ENCODE results near the gene CAPN12.

CAPN12 gene

DNA sequence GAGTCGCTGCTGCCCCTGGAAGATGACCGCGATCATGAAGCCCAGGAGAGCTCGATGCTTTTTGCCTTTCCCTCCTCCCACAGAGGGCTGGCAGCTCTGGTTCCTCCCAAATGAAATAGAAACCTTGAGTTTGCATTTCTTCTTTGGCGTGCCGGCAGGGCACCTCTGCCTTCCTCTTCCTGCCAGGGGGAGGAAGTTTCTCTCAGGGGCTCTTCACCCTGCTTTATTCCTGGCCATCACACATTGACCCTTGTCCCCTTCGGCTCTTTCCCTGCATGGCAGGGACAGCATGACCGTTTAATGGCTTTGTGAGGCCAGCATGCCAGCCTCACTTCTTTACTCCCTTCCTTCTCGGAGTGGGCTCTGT is 49.0 kb downstream of the CAPN12 start:
- DNase-seq, result no peak

DNA sequence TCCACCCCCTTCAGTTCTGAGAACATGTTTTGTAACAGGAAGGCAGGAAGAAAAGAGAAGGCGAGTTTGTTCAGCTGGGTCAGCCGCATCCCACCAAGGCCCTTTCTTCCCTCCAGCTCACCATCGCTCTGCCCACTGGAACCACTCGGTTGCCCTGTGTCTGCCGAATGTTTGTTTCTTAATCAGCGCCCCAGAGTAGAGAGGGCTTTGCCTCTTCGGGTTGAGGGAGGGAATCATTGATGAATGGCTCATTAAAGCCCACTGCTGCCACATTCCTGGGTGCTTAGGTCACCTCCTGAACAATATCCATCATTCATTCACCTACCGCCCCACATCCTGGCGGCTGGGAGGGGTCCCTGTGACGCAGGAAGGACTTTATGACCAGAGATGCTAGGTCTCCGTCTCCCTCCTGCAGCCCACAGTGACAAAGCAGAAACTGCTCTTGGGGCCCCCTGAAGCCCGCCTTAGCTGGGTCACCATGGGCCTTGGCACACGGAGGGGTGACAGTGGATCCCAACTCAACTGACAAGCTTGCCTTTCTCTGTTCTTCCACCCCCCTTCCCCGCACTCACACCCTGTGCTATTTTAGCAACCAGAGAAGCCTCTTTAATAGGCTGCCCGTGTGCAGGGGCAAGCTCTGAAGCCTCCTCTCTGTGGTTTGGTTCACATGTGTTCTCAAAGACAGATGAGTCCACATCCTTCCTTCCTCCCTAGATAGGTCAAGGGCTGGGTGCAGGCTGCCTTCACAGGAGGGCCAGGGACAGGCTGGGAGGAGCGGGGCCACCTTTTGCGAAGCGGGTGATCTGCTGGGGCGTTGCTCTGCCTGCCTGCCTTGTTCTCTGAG is 50.7 kb downstream of the CAPN12 start:
- peak; percentile 76 for DNase-seq

DNA sequence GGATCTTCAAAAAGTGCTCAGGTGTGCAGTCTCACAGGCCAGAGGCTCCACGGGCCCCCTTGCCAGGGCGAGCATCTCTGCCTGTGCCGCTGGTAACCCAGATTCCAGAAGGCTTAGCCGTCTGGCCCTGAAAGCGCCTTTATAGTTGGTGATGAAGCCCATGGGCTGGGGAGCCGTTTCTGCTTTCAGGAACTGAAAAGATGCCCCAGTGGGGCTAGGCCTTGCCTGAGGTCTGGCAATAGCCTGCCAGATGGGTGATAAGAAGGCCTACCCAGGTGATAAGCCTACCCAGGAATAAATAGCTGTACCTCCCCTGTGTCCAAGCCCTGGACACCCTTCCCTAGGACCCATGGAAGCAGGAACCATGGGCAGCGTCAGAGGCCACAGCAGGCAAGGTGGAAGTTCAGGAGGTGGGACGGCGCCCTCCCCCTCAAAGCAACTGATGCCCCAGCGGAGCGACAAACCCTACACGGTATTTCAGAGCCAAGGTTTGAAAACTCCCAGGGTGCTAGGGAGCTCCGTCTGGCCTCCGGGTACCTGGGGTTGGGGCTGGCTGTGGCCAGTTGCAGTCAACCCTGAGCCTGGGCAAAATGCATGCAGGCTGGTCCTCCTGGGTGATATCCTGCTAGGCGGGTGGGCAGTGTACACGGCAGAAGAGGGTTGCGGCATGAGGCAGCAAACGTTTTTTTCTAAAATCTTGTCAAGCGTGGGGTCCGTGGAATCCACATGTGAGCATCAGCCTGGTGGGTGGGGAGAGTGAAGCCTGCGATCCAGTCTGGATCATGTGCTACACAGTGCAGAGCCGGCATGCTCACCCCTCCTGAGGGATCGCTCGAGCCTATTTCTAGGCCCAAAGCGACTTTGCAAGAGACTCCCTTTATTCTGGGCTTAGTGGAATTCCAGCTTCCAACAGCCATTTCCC is 51.6 kb downstream of the CAPN12 start:
- no peak for DNase-seq

DNA sequence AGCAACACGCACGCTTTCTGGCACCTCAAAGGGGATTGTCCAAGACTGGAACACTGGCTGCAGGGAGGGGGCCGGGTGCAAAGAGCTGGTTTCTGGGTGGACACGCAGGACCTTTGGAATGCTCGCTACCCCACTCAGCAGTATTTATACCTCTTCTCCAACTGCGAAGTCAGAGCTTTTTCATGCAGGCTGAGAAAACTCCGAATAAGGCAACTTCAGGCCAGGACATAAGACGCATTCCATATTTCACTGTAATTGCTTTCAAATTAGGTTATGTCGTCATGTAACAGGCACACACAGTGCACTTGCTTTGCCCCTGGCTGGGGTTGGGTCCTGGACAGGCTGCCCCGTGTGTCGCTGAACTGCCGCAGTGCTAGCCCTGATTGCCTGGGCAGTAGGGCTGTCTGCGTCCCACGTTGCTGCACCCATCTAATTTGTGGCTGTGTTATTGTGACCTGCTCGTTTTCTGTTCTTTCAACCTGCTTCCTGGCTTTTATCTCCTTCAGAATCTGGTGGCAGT is 52.3 kb downstream of the CAPN12 start:
- DNase-seq, result no peak

DNA sequence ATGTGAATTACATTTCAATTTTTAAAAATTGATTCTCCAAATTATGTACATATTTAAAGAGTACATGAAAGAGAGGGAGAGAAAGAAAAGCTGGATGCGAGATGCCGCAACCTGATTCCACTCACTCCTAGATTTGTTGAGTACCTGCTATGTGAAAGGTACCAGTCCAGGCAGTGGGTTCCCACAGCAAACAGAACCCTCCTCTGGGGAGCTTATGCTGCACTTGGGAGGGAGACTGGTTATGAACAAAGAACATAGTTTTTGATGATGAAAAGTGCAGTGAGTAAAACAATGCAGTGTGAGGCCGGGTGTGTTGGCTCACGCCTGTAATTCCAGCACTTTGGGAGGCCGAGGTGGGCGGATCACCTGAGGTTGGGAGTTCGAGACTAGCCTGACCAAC is 53.4 kb downstream of the CAPN12 start:
- no peak for DNase-seq

DNA sequence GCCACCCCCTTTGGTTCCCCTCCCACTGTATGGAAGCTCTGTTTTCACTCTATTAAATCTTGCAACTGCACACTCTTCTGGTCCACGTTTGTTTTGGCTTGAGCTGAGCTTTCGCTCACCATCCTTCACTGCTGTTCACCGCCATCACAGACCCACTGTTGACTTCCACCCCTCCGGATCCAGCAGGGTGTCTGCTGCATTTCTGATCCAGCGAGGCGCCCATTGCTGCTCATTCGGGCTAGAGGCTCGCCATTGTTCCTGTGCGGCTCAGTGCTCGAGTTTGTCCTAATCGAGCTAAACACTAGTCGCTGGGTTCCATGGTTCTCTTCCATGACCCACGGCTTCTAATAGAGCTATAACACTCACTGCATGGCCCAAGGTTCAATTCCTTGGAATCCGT is 54.1 kb downstream of the CAPN12 start:
- no peak for DNase-seq

DNA sequence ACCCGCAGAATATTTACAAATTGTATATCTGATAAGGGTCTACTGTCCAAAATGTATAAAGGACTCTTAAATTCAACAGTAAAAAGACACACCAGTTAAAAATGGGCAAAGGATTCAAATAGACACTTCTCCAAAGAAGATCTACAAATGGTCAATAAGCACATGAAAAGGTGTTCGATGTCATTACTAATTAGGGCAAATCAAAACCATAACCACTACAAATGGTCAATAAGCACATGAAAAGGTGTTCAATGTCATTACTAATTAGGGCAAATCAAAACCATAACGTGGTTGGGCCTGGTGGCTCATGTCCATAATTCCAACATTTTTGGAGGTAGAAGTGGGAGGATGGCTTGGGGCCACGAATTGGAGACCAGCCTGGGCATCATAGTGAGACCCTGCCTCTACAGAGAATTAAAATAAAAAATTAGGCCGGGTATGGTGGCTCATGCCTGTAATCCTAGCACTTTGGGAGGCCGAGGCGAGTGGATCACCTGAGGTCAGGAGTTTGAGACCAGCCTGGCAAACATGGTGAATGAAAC is 56.4 kb downstream of the CAPN12 start:
- no peak for DNase-seq

DNA sequence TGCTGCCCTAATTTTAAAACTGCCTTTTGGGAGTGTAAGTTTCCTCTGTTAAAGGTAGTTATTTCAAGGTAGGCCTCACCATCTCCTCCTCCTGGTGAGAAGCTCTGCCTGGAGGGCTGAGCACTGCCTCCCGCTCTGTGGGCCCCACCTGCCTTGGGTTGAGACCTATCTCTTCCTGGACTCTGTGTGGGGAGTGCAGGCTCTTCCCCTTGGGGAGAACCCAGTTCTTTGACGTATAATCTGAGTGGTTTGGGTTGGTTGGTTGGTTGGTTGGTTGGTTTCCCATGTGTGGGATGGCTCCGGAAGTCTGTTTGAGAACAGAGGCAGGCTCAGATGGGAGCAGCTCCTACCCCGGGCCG is 57.8 kb downstream of the CAPN12 start:
- DNase-seq, result peak; percentile 65

DNA sequence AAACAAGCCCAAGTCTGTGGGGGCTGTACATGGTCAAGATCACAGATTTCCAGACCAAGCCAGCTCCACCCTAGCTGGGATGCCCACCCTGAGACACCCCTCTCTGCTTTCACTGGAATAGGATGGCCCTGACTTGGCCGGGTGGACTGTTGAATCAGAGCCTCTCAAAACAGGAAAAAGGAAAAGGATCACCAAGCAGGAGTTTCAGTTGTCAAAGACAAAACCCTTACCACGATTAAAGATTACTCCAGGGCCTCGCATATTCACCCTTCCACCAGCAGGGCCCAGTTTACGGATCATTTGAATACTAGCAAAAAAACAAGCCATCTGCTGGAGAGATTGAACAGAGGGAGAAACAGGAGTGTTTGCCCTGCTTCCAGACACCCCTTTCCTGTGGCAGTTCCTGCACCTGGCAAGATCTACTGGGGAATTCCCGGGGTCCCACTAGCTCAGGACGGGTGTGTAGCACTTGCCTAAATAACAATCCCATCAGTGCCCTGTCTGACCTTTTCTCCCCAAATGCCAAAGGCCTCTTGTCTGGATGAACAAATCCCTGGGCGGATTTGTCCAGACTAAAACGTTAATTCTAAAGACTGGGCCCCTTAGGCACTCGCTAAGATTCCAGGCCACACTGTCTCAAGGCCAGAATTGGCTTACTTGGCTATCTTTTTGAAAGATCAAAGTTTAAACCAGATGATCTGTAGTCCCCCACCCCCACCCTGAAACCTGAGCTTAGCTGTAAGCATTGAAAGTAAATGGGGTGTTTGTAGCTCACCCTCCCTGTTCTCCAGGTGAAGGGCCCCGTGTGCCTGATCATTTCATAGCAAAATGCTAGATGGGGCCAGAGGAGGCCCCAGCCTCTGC is 58.4 kb downstream of the CAPN12 start:
- DNase-seq, result peak; percentile 34

DNA sequence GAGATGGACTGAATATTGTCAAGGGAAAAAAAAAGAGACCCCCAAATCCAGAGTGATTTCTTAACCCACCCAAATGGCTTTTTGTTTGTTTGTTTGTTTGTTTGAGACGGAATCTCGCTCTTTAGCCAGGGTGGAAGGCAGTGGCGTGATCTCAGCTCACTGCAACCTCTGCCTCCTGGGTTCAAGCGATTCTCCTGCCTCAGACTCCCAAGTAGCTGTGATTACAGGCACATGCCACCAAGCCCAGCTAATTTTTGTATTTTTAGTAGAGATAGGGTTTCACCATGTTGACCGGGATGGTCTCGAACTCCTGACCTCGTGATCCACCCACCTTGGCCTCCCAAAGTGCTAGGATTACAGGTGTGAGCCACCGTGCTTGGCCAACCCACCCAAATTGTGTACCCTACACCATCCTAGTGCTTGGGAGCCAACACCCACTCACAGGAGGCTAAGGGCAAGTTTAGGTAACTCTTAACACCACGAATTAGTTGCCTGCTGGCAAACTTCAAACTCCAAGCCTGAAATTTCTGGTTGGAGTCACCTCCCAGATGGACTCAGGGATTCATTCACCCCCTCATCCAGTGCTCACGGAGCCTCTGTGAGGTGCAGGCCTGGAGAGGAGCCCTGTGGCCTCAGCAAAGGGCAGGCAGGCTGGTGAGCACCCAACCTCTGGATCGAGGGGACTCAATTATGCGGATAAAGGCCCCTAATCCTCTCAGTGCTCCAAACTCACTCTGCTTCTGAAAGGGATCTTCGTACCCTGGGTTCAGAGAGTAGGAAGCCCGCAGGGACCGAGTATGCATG is 59.2 kb downstream of the CAPN12 start:
- DNase-seq, result no peak

DNA sequence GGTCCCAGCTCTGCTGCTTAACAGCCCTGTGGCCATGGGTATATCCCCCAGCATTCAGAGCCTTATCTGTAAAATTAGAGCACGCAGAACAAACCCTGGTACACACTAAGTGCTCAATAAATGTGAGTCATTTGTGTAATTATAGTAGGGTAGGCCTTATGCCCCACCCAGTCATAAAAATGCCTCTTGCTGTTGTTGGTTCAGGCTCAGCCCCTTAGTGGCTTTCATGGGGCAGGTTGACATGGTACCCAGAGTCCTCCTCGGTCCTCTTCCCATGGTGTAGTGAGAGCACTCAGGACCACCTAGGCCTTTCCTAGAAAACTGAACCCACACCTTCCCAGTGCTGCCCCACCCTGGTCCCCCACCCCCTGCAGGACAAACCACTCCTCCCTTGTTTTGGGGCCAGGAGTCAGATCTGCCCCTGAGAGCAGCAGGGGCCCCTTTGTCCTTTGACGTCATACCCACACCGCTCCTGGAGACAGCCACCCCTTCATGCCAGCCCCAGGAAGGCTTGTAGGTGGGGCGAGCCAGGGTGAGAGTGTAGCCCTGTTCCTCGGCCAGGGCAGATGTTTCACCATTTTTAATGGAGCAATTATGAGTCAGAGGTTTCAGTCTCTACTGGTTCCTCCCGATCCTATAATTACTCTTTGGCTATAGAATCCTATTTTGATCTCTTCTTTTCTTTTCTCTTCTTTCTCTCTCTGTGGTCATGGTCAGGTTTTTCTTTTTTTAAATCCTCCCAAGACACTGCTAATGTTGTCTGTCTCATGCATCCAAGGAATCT is 60.0 kb downstream of the CAPN12 start:
- peak; percentile 84 for DNase-seq

DNA sequence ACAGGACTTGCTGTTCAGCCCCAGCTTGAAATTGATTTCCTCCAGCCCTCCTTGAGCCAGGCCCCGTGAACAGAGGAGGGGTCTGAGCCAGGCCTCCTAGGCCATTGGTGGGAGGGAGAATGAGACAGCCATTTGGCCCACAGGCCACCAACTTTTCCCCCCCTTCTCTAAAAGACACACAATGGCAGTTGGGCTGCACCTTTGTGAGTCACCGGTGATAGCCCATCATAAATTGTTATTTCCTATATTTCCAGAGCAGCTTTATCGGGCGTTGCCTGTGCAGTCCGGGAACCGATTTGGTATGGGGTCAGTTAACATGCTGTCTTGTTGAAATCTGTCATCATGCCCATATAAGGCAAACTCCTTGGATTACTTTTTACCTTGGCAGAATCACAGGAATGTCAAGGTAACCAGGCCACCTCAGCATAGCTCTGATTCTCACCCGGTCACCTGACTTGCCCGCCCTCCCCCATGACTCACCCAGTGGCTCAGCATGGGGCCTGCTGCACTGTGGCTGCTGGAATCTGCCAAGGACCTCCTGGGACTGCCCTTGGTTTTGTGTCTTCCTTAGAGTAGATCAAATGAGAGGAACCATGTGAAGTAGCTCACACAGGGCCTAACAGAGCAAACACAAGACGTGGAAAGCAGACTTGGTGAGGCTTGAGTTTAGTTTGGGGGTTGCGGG is 60.7 kb downstream of the CAPN12 start:
- peak; percentile 76 for DNase-seq

DNA sequence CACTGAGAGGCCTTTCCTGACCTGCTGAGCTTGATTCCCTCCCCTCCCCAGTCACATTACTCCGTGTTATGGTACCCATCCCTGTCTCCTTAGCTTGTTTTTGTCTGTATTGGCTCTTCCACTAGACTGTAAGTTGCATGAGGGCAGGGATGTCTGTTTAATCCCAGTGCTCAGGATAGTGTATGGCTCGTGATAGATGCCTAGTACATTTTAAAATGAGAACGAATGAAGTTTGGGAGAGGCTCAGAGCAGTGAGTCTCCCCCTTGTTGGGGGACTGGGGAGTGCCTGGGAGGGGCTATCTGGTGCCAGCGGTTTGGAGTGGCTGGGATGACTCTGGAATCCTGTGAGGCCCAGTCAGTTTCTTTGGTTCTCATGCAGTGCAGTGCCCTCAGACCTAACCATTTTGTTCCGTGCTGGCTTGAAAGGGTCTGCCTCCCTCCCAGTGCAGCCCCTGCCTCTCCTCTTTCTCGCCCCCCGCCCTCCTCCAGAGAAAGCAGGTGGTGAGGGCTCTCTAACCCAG is 61.3 kb downstream of the CAPN12 start:
- DNase-seq, result no peak

DNA sequence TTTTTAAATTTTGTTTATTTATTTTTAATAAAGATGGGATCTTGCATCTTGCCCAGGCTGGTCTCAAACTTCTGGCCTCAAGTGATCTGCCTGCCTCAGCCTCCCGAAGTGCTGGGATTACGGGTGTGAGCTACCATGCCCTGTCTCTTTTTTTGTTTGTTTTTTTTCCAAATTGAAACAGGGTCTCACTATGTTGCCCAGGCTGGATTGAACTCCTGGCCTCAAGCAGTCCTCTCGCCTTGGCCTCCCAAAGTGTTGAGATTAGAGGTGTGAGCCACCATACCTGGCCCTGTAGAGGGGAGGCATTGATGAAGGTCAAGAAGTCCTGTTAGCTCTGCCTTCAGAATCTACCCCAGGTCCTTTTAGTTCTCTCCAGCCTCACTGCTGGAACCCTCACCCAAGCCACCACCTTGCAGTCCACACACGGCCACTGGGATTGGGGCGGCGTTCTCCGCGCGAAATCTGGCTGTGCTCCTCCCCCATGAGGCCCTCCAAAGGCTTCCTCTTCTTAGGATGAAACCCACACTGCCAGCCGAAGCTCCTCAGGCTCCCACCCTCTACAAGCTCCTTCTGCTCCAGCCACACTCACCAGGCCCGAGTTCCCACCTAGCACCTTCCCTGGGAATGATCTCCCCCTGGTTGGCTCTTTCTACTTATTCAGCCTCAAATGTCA is 61.9 kb downstream of the CAPN12 start:
- no peak for DNase-seq
